ENCODE results near the gene VWA7. TPM values are rescaled to one million over a fixed set of nuclear protein-coding genes. Genes with fewer than 3 reads are reported as not detected.
"Not testable (repeated sequence)": the region's sequence is repeated elsewhere in the genome, so short reads cannot be mapped to it uniquely, and the experiment has no call there.

The VWA7 gene
- total RNA-seq, 4 donors from 2014 or later, result 0.22 to 0.80 (median 0.58) TPM

DNA sequence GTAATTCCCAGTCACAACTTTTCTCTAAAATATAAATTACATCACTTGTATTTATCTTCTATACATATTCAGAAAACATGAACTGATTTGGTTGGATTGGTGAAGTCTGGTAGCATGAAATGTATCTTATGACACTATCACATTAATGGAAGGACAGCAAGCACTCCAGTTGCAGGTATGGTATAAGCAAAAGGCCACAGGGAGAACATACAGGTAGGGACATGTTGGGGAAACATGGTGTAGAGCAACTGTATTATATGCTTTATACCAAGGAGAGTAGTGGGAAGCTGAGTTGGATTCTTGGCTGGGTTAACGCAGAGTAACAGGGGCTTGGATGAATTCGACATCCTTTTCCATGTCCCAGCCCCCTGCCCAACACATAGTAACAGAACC lies 19.9 kb upstream of the VWA7 start:
- WGBS, 2 donors, result 33 to 63% methylated on average over 2 of the region's 2 CpGs
- peak overlapping the region; percentile 21 to 98 (median 72) for H3K27ac ChIP-seq
- TF ChIP-seq POLR2A (IDR thresholded peaks at IDR 0.05), result no peak
- no peak for TF ChIP-seq CTCF (IDR thresholded peaks at IDR 0.05)
- peaks cover 3 to 51% (median 16%) of the 10 kb centered on the region in 3 donors for H3K4me1 ChIP-seq
- no peak for DNase-seq
- H3K36me3 ChIP-seq, result peaks cover 0 to 33% (median 5%) of the 10 kb centered on the region in 3 donors
- intact Hi-C loops (cut with DNase I), result no loop called here
- no peaks in the 10 kb centered on the region for H3K9me3 ChIP-seq
- no peaks in the 10 kb centered on the region for H3K27me3 ChIP-seq
- H3K4me3 ChIP-seq, result no peak overlapping the region

GRCh38 chr6:31795616-31796298 lies 18.6 kb upstream of the VWA7 start, which contains the start of gene VARS1:
VARS1 (minus strand) TSS chr6:31795752; CDS start chr6:31795217, 535 bp downstream.
- Histone ChIP-seq H3K36me3 (peaks cover 0 to 36% (median 12%) of the 10 kb centered on the region in 3 donors), H3K27me3 (no peaks in the 10 kb centered on the region), H3K27ac (peak within 1 kb of the TSS; percentile 95 to 98 (median 96)), H3K4me1 (peaks cover 3 to 63% (median 16%) of the 10 kb centered on the region in 3 donors), H3K9me3 (no peaks in the 10 kb centered on the region), H3K4me3 (peak within 1 kb of the TSS; percentile 85 to 100 (median 88))
- WGBS, 2 donors, result 0% methylated on average over 4 to 12 of the region's 75 CpGs
- intact Hi-C loops (cut with DNase I), result no loop called here
- DNase-seq, result peak; percentile 47
- TF ChIP-seq POLR2A (IDR thresholded peaks at IDR 0.05), result peak in 3 of 4 donors; percentile 12 to 78 (median 35)
- TF ChIP-seq CTCF (IDR thresholded peaks at IDR 0.05), result peak; percentile 70 to 93 (median 89)

DNA sequence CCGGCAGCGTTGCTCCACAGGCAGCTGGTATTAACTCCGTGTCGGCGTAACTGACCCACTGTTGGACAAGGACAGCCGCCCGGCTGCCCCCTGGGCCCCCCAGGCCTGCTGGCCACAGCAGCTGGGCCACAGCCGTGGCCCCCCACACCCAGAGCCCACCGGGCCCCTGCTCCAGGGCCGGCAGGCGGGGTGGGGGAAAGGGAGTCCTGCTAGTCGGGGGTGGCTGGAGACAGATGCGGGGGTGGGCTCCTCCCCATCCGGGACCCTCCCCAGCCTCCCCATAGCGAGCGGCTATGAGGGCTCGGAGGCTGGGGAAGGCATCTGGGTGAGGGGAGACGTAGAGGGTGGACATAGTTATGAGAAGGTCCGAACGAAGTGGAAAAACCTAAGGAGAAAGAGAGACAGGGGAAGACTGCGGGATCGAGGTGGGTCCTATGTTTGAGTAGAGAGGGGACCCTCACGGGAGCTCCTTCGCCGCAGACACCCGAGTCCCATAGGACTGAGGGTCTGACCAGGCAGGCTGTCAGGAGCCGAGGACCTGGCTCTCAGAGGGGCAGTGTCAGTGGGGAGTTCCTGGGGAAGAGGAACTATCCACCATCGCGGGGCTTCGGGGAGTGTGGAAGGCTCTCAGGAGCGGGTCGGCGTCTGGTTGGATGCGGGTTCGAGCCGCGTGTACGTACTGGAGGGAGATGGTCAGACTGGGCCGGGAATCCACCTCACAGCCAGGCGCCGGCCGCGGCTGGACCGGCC lies 17.9 kb upstream of the VWA7 start:
- no peaks in the 10 kb centered on the region for H3K27me3 ChIP-seq
- TF ChIP-seq POLR2A (IDR thresholded peaks at IDR 0.05) (no peak), CTCF (IDR thresholded peaks at IDR 0.05) (no peak)
- H3K4me1 ChIP-seq, result peaks cover 3 to 65% (median 16%) of the 10 kb centered on the region in 3 donors
- H3K36me3 ChIP-seq, result peaks cover 0 to 43% (median 12%) of the 10 kb centered on the region in 3 donors
- intact Hi-C loops (cut with DNase I), result no loop called here
- H3K27ac ChIP-seq, result peak overlapping the region; percentile 95 to 98 (median 96)
- H3K9me3 ChIP-seq, result no peaks in the 10 kb centered on the region
- 1 to 2% methylated on average over 18 to 31 of the region's 44 CpGs for WGBS, 2 donors
- no peak for DNase-seq
- H3K4me3 ChIP-seq, result peak overlapping the region; percentile 85 to 100 (median 88)

- TF ChIP-seq POLR2A (IDR thresholded peaks at IDR 0.05) (no peak), CTCF (IDR thresholded peaks at IDR 0.05) (no peak)
- Histone ChIP-seq H3K4me3 (peak overlapping the region; percentile 85 to 100 (median 88)), H3K36me3 (peaks cover 0 to 50% (median 12%) of the 10 kb centered on the region in 3 donors), H3K9me3 (no peaks in the 10 kb centered on the region), H3K4me1 (peaks cover 3 to 65% (median 16%) of the 10 kb centered on the region in 3 donors), H3K27me3 (no peaks in the 10 kb centered on the region), H3K27ac (peak overlapping the region; percentile 95 to 98 (median 96))
- intact Hi-C loops (cut with DNase I), result no loop called here
- WGBS, 2 donors, result 10 to 20% methylated on average over 5 to 7 of the region's 7 CpGs
- no peak for DNase-seq
Observed at GRCh38 chr6:31794294-31794865, 17.3 kb upstream of the VWA7 start.

- Histone ChIP-seq H3K36me3 (peaks cover 0 to 53% (median 12%) of the 10 kb centered on the region in 3 donors), H3K27ac (peak overlapping the region; percentile 95 to 98 (median 96)), H3K4me1 (peaks cover 3 to 65% (median 16%) of the 10 kb centered on the region in 3 donors)
- DNase-seq; H3K4me3 ChIP-seq; H3K27me3 ChIP-seq; H3K9me3 ChIP-seq; intact Hi-C loops (cut with DNase I): not testable (repeated sequence)
- 81 to 87% methylated on average over 6 of the region's 6 CpGs for WGBS, 2 donors
Observed at GRCh38 chr6:31793927-31794245, 16.8 kb upstream of the VWA7 start.

All from esophagus squamous epithelium (tissue), 5 donors.